ENCODE measurements around the gene NRAP.
A peak's percentile ranks its signal among the peaks of the same experiment; 100 is the strongest.

Gene NRAP

GRCh38 chr10:113573368-113573767 lies 90.5 kb downstream of the NRAP start:
- no peak for TF ChIP-seq HOXD13 (CRISPR knock-in tag; IDR thresholded peaks at IDR 0.05; ENCODE audit: borderline replicate concordance)
- no peak for TF ChIP-seq ZNF560 (tag by site-specific recombination; IDR thresholded peaks at IDR 0.05; ENCODE audit: borderline replicate concordance)
- TF ChIP-seq ZNF24 (tag by site-specific recombination; IDR thresholded peaks at IDR 0.05), result no peak
- TF ChIP-seq ZBTB6 (tag by site-specific recombination; IDR thresholded peaks at IDR 0.05), result no peak
- TF ChIP-seq ZNF221 (tag by site-specific recombination; IDR thresholded peaks at IDR 0.05; ENCODE audit: borderline replicate concordance), result no peak
- no peak for TF ChIP-seq ZNF423 (tag by site-specific recombination; IDR thresholded peaks at IDR 0.05)
- TF ChIP-seq OSR2 (tag by site-specific recombination; IDR thresholded peaks at IDR 0.05), result no peak
- TF ChIP-seq ZNF670 (tag by site-specific recombination; IDR thresholded peaks at IDR 0.05; ENCODE audit: low read depth), result no peak
- no peak for TF ChIP-seq ZNF626 (tag by site-specific recombination; IDR thresholded peaks at IDR 0.05)
- no peak for TF ChIP-seq ZNF623 (tag by site-specific recombination; IDR thresholded peaks at IDR 0.05)

GRCh38 chr10:113572520-113573290 lies 91.1 kb downstream of the NRAP start:
- CTCF ChIA-PET, result interaction anchor here (0.6 to 1.3 kb wide), 4 partner anchors 10 to 1101 kb away, joined by 3 to 4 read pairs (median 3); no protein-coding TSS in a partner anchor

More at GRCh38 chr10:113573368-113573767, 90.5 kb downstream of the NRAP start:
- Histone ChIP-seq H3K9me3 (ENCODE audit: control insufficient read depth, insufficient read depth, low read depth, low read length) (no peaks in the 10 kb centered on the region), H3K36me3 (ENCODE audit: control insufficient read depth in 2 of 2, insufficient read depth in 1 of 2, low read length in 2 of 2) (no peaks in the 10 kb centered on the region), H3K27ac (ENCODE audit: extremely low read depth, low read depth, low read length) (no peak overlapping the region), H3K4me3 (ENCODE audit: low read depth, low read length) (no peak overlapping the region), H3K4me1 (ENCODE audit: control insufficient read depth, insufficient read depth, low read length) (peaks cover 2% of the 10 kb centered on the region; the same call in 1 of the 2 replicates)
- CTCF ChIA-PET, result interaction anchor here (0.6 to 1.3 kb wide), 3 partner anchors 11 to 52 kb away, joined by 3 read pairs; no protein-coding TSS in a partner anchor
- POLR2A ChIA-PET, result no interaction called here

GRCh38 chr10:113569576-113569975 lies 94.3 kb downstream of the NRAP start:
- peaks cover 4% of the 10 kb centered on the region for H3K4me1 ChIP-seq (ENCODE audit: control insufficient read depth, insufficient read depth, low read length)
- H3K9me3 ChIP-seq (ENCODE audit: control insufficient read depth, insufficient read depth, low read depth, low read length), result no peaks in the 10 kb centered on the region
- no peak for TF ChIP-seq ZNF704 (tag by site-specific recombination; IDR thresholded peaks at IDR 0.05)
- no peak for TF ChIP-seq ZFHX2 (tag by site-specific recombination; conservative IDR thresholded peaks at IDR 0.05)
- TF ChIP-seq ZNF366 (tag by site-specific recombination; conservative IDR thresholded peaks at IDR 0.05), result no peak
- no peak for TF ChIP-seq REPIN1 (tag by site-specific recombination; IDR thresholded peaks at IDR 0.05; ENCODE audit: low read depth)
- TF ChIP-seq KLF1 (tag by site-specific recombination; IDR thresholded peaks at IDR 0.05), result no peak
- TF ChIP-seq ZNF449 (tag by site-specific recombination; IDR thresholded peaks at IDR 0.05), result peak; percentile 69; the same call in 1 of the 2 replicates
- no peak for TF ChIP-seq RBAK (tag by site-specific recombination; IDR thresholded peaks at IDR 0.05)
- H3K36me3 ChIP-seq (ENCODE audit: control insufficient read depth in 2 of 2, insufficient read depth in 1 of 2, low read length in 2 of 2), result no peaks in the 10 kb centered on the region
- H3K27ac ChIP-seq (ENCODE audit: extremely low read depth, low read depth, low read length), result no peak overlapping the region
- ChIA-PET CTCF (no interaction called here), POLR2A (no interaction called here)
- H3K4me3 ChIP-seq (ENCODE audit: low read depth, low read length), result no peak overlapping the region

More at GRCh38 chr10:113572520-113573290, 91.1 kb downstream of the NRAP start:
- TF ChIP-seq ELK4 (IDR thresholded peaks at IDR 0.05; ENCODE audit: borderline replicate concordance, low read depth, low read length), result no peak
- peak; percentile 59 for TF ChIP-seq PRDM6 (tag by site-specific recombination; IDR thresholded peaks at IDR 0.05)
- Histone ChIP-seq H3K27ac (ENCODE audit: extremely low read depth, low read depth, low read length) (no peak overlapping the region), H3K4me3 (ENCODE audit: low read depth, low read length) (no peak overlapping the region), H3K4me1 (ENCODE audit: control insufficient read depth, insufficient read depth, low read length) (peaks cover 2% of the 10 kb centered on the region; the same call in 1 of the 2 replicates), H3K9me3 (ENCODE audit: control insufficient read depth, insufficient read depth, low read depth, low read length) (no peaks in the 10 kb centered on the region), H3K36me3 (ENCODE audit: control insufficient read depth in 2 of 2, insufficient read depth in 1 of 2, low read length in 2 of 2) (no peaks in the 10 kb centered on the region)
- POLR2A ChIA-PET, result interaction anchor here (0.6 kb wide), 1 partner anchor 10 kb away, joined by 3 read pairs; no protein-coding TSS in a partner anchor

Measured in HEK293 (cell line).